Vagina (tissue), 2 donors: Measurements from ENCODE around the gene FAM3B.

Experiments used
- POLR2A ChIP-seq, 2 donors: fragments of 450-650 bp; IDR thresholded peaks; one replicate each; pipeline ENCODE4 v1.6.1; 2017; ENCODE audit warnings: antibody characterized with exemption in 2 of 2, mild to moderate bottlenecking in 2 of 2, moderate library complexity in 2 of 2
- POLR2AphosphoS5 ChIP-seq, 2 donors: sonication (generic); formaldehyde crosslinking; IDR thresholded peaks; one replicate each; pipeline ENCODE4 v1.9.0; 2017; ENCODE audit warnings: antibody characterized with exemption in 2 of 2, mild to moderate bottlenecking in 2 of 2, low read depth in 1 of 2; ENCODE audit not compliant: insufficient read depth in 1 of 2
- TF ChIP-seq, protein P1 (sequence below), 3 experiments: fragments of 450-650 bp in 2 of 3; fragments of 200-600 bp in 1 of 3; sonication (generic) in 1 of 3; IDR thresholded peaks; one replicate each; pipeline ENCODE4 v1.5.1; 2017 to 2019; ENCODE audit warnings: antibody characterized with exemption in 3 of 3, mild to moderate bottlenecking in 2 of 3, moderate library complexity in 2 of 3

DNA sequence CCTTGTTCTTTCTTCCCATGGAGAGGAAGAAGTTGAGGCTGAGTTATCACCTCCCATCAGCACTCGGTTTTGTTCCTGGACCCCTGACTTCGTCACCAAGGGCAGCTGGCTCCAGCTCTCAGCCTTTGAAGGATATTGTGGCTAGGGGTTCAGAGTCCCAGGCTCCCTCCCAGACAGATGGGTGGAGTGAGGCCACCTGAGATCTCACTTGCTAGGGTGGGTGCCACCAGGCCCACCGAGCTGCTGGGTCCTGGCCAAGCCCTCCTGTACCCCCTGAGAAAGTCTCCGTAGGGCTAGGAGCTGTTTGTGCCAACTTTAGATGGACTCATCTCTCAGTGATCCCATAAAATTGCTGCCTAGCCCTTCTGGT lies 52.1 kb downstream of the FAM3B start:
- TF ChIP-seq, protein P1, sequence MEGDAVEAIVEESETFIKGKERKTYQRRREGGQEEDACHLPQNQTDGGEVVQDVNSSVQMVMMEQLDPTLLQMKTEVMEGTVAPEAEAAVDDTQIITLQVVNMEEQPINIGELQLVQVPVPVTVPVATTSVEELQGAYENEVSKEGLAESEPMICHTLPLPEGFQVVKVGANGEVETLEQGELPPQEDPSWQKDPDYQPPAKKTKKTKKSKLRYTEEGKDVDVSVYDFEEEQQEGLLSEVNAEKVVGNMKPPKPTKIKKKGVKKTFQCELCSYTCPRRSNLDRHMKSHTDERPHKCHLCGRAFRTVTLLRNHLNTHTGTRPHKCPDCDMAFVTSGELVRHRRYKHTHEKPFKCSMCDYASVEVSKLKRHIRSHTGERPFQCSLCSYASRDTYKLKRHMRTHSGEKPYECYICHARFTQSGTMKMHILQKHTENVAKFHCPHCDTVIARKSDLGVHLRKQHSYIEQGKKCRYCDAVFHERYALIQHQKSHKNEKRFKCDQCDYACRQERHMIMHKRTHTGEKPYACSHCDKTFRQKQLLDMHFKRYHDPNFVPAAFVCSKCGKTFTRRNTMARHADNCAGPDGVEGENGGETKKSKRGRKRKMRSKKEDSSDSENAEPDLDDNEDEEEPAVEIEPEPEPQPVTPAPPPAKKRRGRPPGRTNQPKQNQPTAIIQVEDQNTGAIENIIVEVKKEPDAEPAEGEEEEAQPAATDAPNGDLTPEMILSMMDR (IDR thresholded peaks at IDR 0.05): no peak
- TF ChIP-seq POLR2AphosphoS5 (IDR thresholded peaks at IDR 0.05; ENCODE audit: insufficient read depth in 1 of 2, low read depth in 1 of 2) (no peak), POLR2A (IDR thresholded peaks at IDR 0.05) (no peak)
